Measurements from ENCODE around the gene ZNF691.

- TF ChIP-seq TAF1 (IDR thresholded peaks at IDR 0.05; ENCODE audit: borderline replicate concordance, low read depth, low read length): no peak
- TF ChIP-seq, protein P1, sequence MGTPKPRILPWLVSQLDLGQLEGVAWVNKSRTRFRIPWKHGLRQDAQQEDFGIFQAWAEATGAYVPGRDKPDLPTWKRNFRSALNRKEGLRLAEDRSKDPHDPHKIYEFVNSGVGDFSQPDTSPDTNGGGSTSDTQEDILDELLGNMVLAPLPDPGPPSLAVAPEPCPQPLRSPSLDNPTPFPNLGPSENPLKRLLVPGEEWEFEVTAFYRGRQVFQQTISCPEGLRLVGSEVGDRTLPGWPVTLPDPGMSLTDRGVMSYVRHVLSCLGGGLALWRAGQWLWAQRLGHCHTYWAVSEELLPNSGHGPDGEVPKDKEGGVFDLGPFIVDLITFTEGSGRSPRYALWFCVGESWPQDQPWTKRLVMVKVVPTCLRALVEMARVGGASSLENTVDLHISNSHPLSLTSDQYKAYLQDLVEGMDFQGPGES (IDR thresholded peaks at IDR 0.05; ENCODE audit: low read depth, low read length): no peak
- TF ChIP-seq, protein P2, sequence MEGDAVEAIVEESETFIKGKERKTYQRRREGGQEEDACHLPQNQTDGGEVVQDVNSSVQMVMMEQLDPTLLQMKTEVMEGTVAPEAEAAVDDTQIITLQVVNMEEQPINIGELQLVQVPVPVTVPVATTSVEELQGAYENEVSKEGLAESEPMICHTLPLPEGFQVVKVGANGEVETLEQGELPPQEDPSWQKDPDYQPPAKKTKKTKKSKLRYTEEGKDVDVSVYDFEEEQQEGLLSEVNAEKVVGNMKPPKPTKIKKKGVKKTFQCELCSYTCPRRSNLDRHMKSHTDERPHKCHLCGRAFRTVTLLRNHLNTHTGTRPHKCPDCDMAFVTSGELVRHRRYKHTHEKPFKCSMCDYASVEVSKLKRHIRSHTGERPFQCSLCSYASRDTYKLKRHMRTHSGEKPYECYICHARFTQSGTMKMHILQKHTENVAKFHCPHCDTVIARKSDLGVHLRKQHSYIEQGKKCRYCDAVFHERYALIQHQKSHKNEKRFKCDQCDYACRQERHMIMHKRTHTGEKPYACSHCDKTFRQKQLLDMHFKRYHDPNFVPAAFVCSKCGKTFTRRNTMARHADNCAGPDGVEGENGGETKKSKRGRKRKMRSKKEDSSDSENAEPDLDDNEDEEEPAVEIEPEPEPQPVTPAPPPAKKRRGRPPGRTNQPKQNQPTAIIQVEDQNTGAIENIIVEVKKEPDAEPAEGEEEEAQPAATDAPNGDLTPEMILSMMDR (IDR thresholded peaks at IDR 0.05): no peak
- no peak for TF ChIP-seq POLR2AphosphoS5 (IDR thresholded peaks at IDR 0.05; ENCODE audit: low read depth, low read length)
- no peak for TF ChIP-seq PBX3 (IDR thresholded peaks at IDR 0.05)
- TF ChIP-seq, protein P3, sequence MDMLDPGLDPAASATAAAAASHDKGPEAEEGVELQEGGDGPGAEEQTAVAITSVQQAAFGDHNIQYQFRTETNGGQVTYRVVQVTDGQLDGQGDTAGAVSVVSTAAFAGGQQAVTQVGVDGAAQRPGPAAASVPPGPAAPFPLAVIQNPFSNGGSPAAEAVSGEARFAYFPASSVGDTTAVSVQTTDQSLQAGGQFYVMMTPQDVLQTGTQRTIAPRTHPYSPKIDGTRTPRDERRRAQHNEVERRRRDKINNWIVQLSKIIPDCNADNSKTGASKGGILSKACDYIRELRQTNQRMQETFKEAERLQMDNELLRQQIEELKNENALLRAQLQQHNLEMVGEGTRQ (IDR thresholded peaks at IDR 0.05; ENCODE audit: borderline replicate concordance, low read depth, low read length): no peak
- TF ChIP-seq FOXM1 (IDR thresholded peaks at IDR 0.05; ENCODE audit: low read depth): no peak
- TF ChIP-seq SMC3 (IDR thresholded peaks at IDR 0.05; ENCODE audit: low read depth, low read length): no peak
- TF ChIP-seq GATA2 (CRISPR knock-in tag; IDR thresholded peaks at IDR 0.05): no peak
- TF ChIP-seq GABPA (IDR thresholded peaks at IDR 0.05; ENCODE audit: low read depth): no peak
- TF ChIP-seq REST (IDR thresholded peaks at IDR 0.05; ENCODE audit: low read depth, low read length): no peak
- TF ChIP-seq RCOR1 (IDR thresholded peaks at IDR 0.05; ENCODE audit: low read length): no peak
- TF ChIP-seq, protein P4, sequence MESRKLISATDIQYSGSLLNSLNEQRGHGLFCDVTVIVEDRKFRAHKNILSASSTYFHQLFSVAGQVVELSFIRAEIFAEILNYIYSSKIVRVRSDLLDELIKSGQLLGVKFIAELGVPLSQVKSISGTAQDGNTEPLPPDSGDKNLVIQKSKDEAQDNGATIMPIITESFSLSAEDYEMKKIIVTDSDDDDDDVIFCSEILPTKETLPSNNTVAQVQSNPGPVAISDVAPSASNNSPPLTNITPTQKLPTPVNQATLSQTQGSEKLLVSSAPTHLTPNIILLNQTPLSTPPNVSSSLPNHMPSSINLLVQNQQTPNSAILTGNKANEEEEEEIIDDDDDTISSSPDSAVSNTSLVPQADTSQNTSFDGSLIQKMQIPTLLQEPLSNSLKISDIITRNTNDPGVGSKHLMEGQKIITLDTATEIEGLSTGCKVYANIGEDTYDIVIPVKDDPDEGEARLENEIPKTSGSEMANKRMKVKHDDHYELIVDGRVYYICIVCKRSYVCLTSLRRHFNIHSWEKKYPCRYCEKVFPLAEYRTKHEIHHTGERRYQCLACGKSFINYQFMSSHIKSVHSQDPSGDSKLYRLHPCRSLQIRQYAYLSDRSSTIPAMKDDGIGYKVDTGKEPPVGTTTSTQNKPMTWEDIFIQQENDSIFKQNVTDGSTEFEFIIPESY (IDR thresholded peaks at IDR 0.05; ENCODE audit: borderline replicate concordance, low read depth): no peak
Observed at GRCh38 chr1:42817976-42818375, 28.4 kb upstream of the ZNF691 start.
